Stimulated activated CD8-positive, alpha-beta memory T cell treated with anti-CD3 and anti-CD28 coated beads, Interleukin-15, amount 100 ng/mL, for 1 hour (primary cell): ENCODE data around the gene MED15.
"Not testable (repeated sequence)": the region's sequence is repeated elsewhere in the genome, so short reads cannot be mapped to it uniquely, and the experiment has no call there.

ENCODE experiments used
- DNase-seq: peaks from one replicate; pipeline ENCODE4 v3.0.0-alpha.2; 2020; ENCODE audit warnings: low read depth

MED15 gene

DNA sequence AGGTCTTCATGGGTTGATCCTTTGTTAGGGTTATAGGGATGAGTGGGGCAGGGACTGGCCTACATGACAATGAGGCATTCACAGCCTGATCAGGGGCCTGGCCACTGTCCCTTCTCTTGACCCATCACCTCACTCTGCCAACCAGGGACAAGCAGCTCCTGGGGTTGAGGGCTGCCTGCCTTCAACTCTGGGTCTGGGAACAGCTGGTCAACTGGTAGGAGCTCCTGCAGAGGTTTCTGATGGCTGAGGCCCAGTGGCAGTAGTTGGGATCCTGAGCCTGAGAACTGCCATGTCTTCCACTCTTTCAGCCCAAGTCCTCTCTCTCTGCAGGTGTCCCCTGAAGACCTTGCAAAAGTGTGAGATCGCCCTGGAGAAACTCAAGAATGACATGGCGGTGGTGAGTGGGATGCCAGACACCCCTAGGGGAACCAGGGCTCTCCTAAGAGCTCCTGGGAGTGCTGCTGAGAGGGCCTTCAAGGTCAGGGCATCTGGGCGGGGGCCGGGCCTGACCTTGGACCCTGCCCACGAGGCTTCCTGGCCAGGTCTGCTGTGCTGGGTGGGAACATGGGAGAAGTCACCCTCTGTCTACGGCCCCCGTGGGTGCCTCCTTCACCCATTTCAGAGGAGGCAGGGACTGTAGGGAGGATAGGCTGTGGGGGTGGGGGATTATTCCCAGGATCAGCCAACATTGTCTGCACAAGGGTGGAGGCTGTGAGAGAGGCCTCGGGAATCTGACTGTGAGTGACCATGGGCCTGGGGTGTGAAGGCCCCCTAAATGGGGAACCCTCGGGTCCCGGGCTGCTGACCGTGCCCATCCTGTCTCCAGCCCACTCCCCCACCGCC, 76.8 kb downstream of the MED15 start:
- no peak for DNase-seq

- no peak for DNase-seq
Measured at GRCh38 chr22:20584872-20585638, 77.6 kb downstream of the MED15 start.

GRCh38 chr22:20585639-20586402, 78.4 kb downstream of the MED15 start:
- DNase-seq: no peak

DNA sequence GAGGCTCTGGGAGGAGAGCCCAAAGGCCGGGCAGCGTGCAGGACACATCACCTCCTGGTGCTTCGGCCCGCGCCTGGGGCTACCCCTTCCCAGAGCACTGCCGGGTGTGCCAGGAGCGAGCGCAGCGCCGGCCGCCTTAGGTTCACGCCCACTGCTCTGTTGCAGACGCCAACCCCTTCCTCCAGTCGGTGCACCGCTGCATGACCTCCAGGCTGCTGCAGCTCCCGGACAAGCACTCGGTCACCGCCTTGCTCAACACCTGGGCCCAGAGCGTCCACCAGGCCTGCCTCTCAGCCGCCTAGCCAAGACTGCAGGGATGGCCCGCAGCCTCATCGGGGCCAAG, 79.0 kb downstream of the MED15 start:
- no peak for DNase-seq

DNA sequence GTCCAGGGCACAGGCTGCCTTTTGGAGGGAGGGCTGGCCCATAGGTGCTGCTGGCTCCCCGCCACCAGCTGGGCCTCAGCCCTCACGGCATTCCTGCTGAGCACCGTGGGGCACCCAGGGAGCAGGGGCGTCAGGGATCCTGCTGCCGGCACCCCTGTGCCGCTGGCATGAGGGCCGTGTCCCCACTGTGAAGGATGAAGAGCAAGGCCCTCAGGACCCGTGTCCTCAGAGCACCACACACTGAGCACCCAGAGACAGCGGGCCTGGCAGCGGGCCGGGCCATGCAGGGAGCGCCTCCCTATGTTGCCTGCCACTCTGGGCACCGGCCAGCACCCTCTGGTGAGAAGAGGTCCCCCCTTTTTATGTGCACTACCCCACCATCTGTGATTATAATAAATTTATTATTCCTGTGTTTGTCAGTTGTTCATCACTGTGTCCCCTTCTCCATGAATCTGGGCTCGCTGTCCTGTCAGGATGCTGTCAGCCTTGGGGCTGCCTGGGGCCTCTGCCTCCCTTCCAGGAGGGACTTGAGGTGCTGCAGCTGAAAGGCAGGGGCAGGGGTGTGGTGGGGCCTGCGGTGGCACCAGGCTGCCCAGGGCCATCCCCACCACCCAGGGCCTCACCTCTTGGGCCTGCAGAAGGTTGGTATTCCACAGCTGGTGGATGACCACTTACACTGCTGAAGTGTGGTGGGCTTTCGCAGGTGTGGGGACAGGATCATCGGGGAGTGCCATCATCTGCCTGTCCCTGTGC, 80.0 kb downstream of the MED15 start:
- DNase-seq: no peak

- no peak for DNase-seq
Measured at GRCh38 chr22:20588092-20588842, 80.9 kb downstream of the MED15 start.

GRCh38 chr22:20588843-20589581, 81.6 kb downstream of the MED15 start:
- DNase-seq: no peak

- no peak for DNase-seq
Measured at GRCh38 chr22:20589614-20590476, 82.4 kb downstream of the MED15 start.

DNA sequence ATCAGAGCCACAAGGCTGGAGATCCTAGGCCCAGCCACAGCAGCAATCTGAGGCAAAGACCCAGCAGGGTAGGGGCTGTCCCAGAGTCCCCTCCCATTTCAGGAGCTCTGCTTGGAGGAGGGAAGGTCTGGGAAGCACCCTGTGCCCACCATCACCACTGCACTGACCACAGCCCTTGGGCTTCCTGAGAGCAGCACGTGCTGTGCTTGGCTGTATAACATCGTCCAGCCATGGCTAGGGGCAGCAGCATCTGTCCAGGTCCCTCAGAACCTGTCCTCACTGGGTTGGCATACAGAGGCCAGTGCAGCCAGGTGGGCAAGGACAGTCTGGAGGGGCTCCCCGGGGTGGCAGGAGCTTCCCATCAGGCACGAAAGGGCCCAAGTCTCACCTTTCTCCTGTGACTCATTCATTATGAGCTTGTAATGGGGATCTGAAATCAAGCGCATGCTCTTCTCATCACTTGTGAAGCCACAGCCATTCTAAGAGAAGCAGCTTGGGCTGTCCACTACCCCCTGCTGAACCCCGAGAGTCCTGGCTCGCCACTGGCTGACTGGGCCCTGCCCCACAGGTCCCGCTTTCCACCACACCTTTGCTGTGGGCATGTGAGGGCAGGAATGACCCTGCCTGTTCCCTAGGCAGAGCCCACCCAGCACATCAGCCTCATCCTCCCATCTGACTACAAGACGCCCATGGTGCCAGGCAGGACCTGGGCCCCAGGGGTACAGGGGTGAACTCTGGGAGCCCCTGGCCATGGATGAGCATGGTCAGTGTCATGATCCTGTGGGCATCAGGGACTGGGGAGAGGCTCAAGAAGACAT, 83.3 kb downstream of the MED15 start:
- DNase-seq: no peak

GRCh38 chr22:20591295-20591645, 83.9 kb downstream of the MED15 start:
- DNase-seq: no peak

DNA sequence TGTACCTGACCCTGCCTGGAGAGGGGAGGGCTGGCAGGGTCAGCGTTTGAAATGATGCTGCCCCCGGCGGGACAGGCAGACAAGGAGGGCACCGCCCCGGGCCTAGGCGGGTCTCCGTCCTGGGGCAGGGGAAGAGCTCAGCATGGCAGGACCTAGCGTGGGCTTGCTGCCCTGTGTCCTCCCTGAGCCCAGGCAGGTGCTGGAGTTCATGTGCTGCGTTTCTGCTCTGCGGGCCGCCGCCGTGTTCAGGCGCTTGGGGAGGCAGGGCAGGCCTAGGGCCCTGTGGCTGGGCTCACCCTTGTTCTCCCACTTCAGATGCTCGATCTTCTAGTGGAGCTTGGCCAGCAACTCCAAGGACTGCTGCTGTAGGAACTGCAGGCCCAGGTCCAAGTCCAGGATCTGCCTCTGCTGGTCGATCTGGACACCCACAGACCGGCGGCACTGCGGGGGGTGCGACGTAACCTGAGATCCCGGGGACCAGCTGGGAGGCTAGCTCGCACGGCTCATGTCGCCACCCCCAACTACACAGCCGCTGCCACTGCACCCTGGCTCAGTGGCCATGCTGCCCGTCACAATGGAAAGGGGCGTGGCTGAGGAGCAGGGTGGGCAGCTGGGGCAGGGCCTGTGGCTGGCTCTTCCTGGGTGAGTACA, 84.4 kb downstream of the MED15 start:
- DNase-seq: no peak

- not testable (repeated sequence) for DNase-seq
Measured at GRCh38 chr22:20594038-20594437, 86.6 kb downstream of the MED15 start.

DNA sequence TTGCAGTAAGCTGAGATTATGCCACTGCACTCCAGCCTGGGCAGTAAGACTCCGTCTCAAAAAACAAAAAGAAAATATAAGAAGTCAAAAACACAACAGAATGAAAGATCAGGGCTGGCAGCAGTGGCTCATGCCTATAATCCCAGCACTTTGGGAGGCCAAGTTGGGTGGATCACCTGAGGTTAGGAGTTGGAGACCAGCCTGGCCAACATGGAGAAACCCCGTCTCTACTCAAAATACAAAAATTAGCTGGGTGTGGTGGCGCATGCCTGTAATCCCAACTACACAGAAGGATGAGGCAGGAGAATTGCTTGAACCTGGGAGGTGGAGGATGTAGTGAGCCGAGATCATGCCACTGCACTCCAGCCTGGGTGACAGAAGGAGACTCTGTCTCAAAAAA, 87.1 kb downstream of the MED15 start:
- DNase-seq: not testable (repeated sequence)

DNA sequence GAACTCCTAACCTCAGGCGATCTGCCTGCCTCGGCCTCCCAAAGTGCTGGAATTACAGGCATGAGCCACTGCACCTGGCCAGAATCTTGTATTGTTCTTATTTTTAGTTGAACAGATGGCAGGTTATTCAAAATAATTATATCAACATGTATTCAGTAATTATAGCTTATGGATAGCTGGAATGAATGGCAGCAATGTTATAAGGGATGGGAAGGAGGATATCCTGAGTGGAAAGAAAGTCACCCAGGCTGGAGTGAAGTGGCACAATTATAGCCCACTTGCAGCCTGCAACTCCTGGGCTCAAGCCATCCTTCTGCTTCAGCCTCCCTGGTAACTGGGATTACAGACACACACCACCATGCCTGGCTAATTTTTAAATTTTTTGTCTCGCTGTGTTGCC, 88.1 kb downstream of the MED15 start:
- no peak for DNase-seq

GRCh38 chr22:20599117-20599516, 91.7 kb downstream of the MED15 start:
- no peak for DNase-seq

- no peak for DNase-seq
Measured at GRCh38 chr22:20600137-20600673, 92.8 kb downstream of the MED15 start.

GRCh38 chr22:20601308-20601707, 93.9 kb downstream of the MED15 start:
- no peak for DNase-seq

GRCh38 chr22:20602609-20603164, 95.3 kb downstream of the MED15 start:
- no peak for DNase-seq
